HG03520 (cell line): Measurements from ENCODE around the gene INAFM2.

Source experiments
- ATAC-seq: cut with Tn5 transposase; IDR thresholded peaks from one replicate; pipeline ENCODE4 v1.9.1; 2021; ENCODE audit warnings: mild to moderate bottlenecking, moderate library complexity; ENCODE audit not compliant: unreplicated experiment

INAFM2 gene

DNA sequence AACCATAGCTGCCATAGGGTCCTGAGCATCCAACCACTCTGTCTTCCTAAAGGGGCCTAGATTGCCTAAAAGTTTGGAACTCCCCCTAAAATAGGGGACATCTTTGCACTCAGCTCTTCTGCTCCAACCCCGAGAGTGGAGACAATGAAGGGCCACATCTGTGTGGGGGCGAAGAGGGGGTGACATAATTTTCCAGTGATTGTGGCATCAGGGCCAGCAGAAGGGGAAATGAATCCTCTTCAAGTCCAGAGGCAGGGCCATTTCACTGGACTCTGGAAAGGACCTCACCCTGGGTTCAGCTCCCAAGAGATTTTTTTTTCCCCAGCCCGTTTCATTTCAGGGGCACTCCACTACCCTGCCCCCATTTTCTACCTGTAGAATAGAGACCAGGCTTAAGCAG lies 36.0 kb upstream of the INAFM2 start:
- no peak for ATAC-seq

GRCh38 chr15:40287968-40288367 lies 35.5 kb upstream of the INAFM2 start:
- ATAC-seq: no peak

GRCh38 chr15:40289140-40289775 lies 34.2 kb upstream of the INAFM2 start:
- ATAC-seq: no peak

GRCh38 chr15:40290545-40290917 lies 33.0 kb upstream of the INAFM2 start:
- no peak for ATAC-seq

DNA sequence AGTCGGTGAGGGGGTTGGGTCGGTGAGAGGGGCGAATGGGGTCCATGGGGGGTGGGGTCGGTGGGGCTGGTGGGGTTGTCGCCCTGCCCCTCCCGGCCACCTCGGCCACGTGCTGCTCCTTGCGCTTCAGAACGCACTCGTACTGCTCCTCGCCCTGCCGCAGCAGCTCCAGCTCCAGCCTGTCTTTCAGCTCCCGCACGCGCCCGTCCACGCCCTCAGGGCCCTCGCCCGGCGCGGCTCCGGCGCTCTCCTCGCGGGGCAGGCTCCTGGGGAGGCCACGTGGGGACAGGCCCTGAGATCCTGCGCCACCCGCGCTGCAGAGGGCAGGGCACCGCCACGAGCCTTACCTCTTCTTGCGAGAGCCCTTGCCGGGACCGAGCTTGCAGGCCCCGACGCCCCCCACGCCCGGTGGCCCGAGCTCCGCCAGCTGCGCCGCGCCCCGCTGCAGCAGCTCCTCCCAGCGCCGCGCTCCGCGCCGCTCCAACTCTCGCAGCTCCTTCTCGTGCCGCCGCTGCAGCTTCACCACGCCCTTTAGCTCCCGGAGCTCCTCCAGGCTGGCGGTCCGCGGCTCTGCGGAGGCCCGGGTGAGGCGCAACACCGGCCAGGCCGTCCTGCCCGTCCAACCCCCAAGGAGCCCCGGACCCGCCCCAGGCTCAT lies 32.4 kb upstream of the INAFM2 start:
- ATAC-seq: no peak

GRCh38 chr15:40292246-40292645 lies 31.2 kb upstream of the INAFM2 start:
- ATAC-seq: no peak

GRCh38 chr15:40293006-40293405 lies 30.5 kb upstream of the INAFM2 start:
- ATAC-seq: no peak

DNA sequence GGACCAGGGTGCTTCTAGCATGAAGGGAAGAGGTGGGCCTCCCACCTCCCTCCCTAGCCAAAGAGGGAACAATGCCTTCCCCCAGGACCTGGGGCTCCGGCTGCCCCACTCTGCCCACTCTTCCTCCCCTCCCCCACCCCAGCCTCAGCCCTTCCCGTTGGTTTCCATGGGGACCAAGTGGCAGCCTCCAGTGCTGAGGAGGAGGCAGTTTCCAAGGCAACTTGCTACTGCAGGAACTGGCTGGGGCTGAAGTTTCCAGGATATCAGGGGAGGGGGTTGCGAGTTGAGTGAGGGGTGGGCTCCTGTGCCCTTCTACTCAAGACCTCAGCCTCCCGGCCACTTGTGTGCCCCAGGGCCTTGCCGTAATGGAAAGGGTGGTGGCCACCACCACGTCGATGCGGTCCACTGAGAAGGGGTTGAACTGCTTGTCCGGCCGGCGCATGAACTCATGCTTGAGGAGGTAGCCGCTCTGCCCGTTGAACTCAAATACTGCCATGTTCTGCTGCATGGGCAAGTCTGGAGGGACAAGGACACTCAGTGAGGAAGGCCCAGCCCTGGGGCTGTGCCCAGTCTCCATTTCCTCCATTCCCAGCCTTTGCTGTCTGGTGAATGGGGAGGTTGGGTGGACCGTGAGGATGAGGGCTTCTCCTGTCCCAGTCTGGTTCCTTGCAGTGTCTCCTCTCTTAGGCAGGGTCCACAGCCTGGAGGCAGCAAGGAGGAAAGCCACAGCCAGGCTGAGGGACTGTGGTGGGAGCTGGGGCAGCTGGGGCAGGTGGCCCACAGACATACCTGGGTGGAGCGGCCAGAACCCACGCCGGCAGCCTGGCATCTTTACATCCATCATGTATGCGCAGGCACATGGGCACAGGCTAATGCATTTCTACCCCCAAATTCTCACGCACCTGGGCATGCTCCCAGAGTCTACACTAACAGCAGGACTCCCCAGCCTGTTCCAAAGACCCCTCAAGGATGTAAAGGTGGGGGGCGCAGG lies 29.3 kb upstream of the INAFM2 start:
- no peak for ATAC-seq

DNA sequence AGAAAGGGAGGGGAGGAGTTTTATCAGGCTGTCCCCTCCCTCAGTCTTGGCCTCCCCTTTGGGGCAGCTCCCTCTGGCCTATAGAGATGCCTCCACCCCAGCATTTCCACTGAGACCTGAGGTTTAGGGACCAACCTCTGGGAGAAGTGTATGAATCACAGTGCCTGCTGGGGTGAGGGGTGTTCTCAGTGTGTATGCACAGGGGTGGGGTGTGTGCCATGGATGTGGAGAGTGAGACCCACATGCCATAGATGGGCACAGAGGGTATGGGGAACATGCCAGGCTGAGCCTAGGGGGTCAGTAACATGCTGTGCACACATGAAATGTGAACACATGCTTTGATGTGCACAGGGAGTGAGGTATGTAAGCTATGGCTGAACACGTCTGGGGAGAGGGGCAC lies 28.2 kb upstream of the INAFM2 start:
- ATAC-seq: no peak

- no peak for ATAC-seq
Observed at GRCh38 chr15:40295877-40296560, 27.5 kb upstream of the INAFM2 start.

GRCh38 chr15:40296561-40297230 lies 26.8 kb upstream of the INAFM2 start:
- ATAC-seq: no peak

- ATAC-seq: no peak
Observed at GRCh38 chr15:40297356-40297755, 26.1 kb upstream of the INAFM2 start.

GRCh38 chr15:40298216-40298935 lies 25.1 kb upstream of the INAFM2 start:
- ATAC-seq: no peak

DNA sequence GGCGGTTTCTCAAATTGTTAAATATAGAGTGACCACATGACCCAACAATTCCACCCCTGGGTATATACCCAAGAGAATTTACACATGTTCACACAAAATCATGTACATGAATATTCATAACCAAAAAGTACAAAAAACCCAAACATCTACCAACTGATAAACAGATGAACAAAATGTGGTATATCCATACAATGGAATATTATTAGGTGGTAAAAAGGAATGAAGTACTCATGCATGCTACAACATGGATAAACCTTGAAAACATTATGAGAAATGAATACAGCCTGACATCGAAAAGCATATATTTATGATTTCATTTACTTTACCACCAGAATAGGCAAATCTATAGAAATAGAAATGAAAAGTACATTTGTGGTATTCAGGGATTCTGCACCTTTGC lies 23.1 kb upstream of the INAFM2 start:
- no peak for ATAC-seq

- ATAC-seq: no peak
Observed at GRCh38 chr15:40300771-40301170, 22.7 kb upstream of the INAFM2 start.

GRCh38 chr15:40301467-40302179 lies 21.9 kb upstream of the INAFM2 start:
- ATAC-seq: no peak

GRCh38 chr15:40302288-40302886 lies 21.1 kb upstream of the INAFM2 start:
- ATAC-seq: no peak

GRCh38 chr15:40302981-40303380 lies 20.5 kb upstream of the INAFM2 start:
- ATAC-seq: no peak

DNA sequence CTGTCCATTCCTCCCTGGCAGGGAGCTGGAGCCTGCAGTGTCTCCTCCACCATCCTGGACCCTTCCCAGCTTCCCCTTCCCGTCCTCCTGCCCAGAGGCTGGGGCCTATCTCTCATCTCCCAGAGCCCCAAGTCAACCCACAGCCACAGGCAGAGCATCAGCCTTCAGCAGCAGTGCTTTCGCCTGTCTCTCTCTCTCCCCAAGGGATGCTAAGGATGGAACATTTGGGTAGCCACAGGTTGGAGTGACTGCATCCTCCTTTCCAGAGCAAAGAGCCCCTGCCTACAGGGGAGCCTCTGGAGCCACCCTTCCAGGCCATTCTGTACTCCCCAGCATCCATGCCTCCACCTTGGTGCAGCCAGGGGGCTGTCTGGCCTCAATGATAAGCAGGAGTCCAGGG lies 19.9 kb upstream of the INAFM2 start:
- no peak for ATAC-seq
